Testis (tissue), 3 donors: ENCODE data around the gene TTC33. TPM values are rescaled to one million over a fixed set of nuclear protein-coding genes. Genes with fewer than 3 reads are reported as not detected.

Source experiments
- DNase-seq: peaks from one replicate; pipeline ENCODE4 v3.0.0-alpha.2; 2019
- H3K27ac ChIP-seq, 2 donors: fragments of 200-600 bp; sonication (generic); one replicate each; pipeline ENCODE4 v1.5.1; 2019
- H3K27me3 ChIP-seq: fragments of 200-600 bp; sonication (generic); one replicate; pipeline ENCODE4 v1.5.1; 2019
- H3K36me3 ChIP-seq: fragments of 200-600 bp; sonication (generic); one replicate; pipeline ENCODE4 v1.5.1; 2017; ENCODE audit warnings: low read depth; ENCODE audit errors: missing control alignments
- H3K4me1 ChIP-seq: fragments of 200-600 bp; sonication (generic); one replicate; pipeline ENCODE4 v1.5.1; 2019
- H3K4me3 ChIP-seq, 2 donors: fragments of 200-600 bp; sonication (generic); one replicate each; pipeline ENCODE4 v1.5.1; 2017 to 2019
- H3K9me3 ChIP-seq: fragments of 200-600 bp; sonication (generic); one replicate; pipeline ENCODE4 v1.5.1; 2017
- CTCF ChIP-seq, 3 experiments: fragments of 450-650 bp in 2 of 3; fragments of 200-600 bp in 1 of 3; sonication (generic) in 1 of 3; IDR thresholded peaks; one replicate each; pipeline ENCODE4 v1.5.1; 2016 to 2019; ENCODE audit warnings: antibody characterized with exemption in 3 of 3, mild to moderate bottlenecking in 2 of 3, moderate library complexity in 1 of 3
- POLR2A ChIP-seq: fragments of 450-650 bp; IDR thresholded peaks from one replicate; pipeline ENCODE4 v1.6.1; 2017; ENCODE audit warnings: antibody characterized with exemption, mild to moderate bottlenecking, moderate library complexity
- WGBS, 2 donors: methylation state at CpG; one replicate each; pipeline ENCODE4 v1.1.5; 2018; 5-methylcytosine and 5-hydroxymethylcytosine counted together
- intact Hi-C: fragments of 100-400 bp; cut with DNase I; formaldehyde crosslinking; loops from one replicate; pipeline ENCODE4 v1.15.1; 2023; ENCODE audit warnings: low total_unique reads
- polyA plus RNA-seq: library from polyadenylated mRNA; stranded (reverse); fragments of 350-450 nt; fragmentation: Illumina TruSeq; extraction: RNeasy Lipid Tissue Mini Kit (QIAGEN cat#74804); gene quantifications from one replicate; pipeline ENCODE4 v1.2.3, GENCODE V29; 2014; ENCODE audit warnings: low read depth, low replicate concordance; ENCODE audit not compliant: insufficient read depth
- total RNA-seq, 2 donors: library from RNA; depleted of rRNA; stranded (reverse); fragments of >200 nt; gene quantifications; one replicate each; pipeline ENCODE4 v1.2.3, GENCODE V29; 2016

TTC33 gene
- total and polyA plus RNA-seq, 3 donors from 2014 or later: 14.7 to 16.5 (median 15.2) TPM

- no peaks in the 10 kb centered on the region for H3K9me3 ChIP-seq
- no peak overlapping the region for H3K27ac ChIP-seq
- DNase-seq: no peak
- no peaks in the 10 kb centered on the region for H3K27me3 ChIP-seq
- no peak for TF ChIP-seq POLR2A
- TF ChIP-seq CTCF (IDR thresholded peaks at IDR 0.05): no peak
- no peak overlapping the region for H3K4me3 ChIP-seq
- H3K4me1 ChIP-seq: no peaks in the 10 kb centered on the region
- WGBS, 2 donors: 81 to 89% methylated on average over 3 of the region's 3 CpGs
- intact Hi-C loops: no loop called here
- H3K36me3 ChIP-seq: no peaks in the 10 kb centered on the region
Observed at GRCh38 chr5:40521108-40521785, 234.5 kb downstream of the TTC33 start.

- WGBS, 2 donors: 85 to 88% methylated on average over 4 of the region's 4 CpGs
- H3K4me1 ChIP-seq: no peaks in the 10 kb centered on the region
- TF ChIP-seq CTCF (IDR thresholded peaks at IDR 0.05) (no peak), POLR2A (no peak)
- no peaks in the 10 kb centered on the region for H3K9me3 ChIP-seq
- no peaks in the 10 kb centered on the region for H3K36me3 ChIP-seq
- intact Hi-C loops: no loop called here
- no peaks in the 10 kb centered on the region for H3K27me3 ChIP-seq
- no peak overlapping the region for H3K4me3 ChIP-seq
- no peak overlapping the region for H3K27ac ChIP-seq
- DNase-seq: no peak
Observed at GRCh38 chr5:40518485-40518917, 237.3 kb downstream of the TTC33 start.

- H3K4me3 ChIP-seq: no peak overlapping the region
- H3K27me3 ChIP-seq: no peaks in the 10 kb centered on the region
- H3K4me1 ChIP-seq: no peaks in the 10 kb centered on the region
- no peak overlapping the region for H3K27ac ChIP-seq
- no peak for DNase-seq
- no peaks in the 10 kb centered on the region for H3K9me3 ChIP-seq
- TF ChIP-seq CTCF (IDR thresholded peaks at IDR 0.05) (no peak), POLR2A (no peak)
- H3K36me3 ChIP-seq: no peaks in the 10 kb centered on the region
- intact Hi-C loops: no loop called here
- WGBS, 2 donors: 79 to 80% methylated on average over 4 of the region's 4 CpGs
Observed at GRCh38 chr5:40515476-40515875, 240.3 kb downstream of the TTC33 start.

GRCh38 chr5:40514976-40515375 lies 240.8 kb downstream of the TTC33 start:
- Histone ChIP-seq H3K9me3 (no peaks in the 10 kb centered on the region), H3K4me3 (no peak overlapping the region), H3K4me1 (no peaks in the 10 kb centered on the region), H3K27me3 (no peaks in the 10 kb centered on the region), H3K27ac (no peak overlapping the region), H3K36me3 (no peaks in the 10 kb centered on the region)
- DNase-seq: no peak
- 61 to 66% methylated on average over 5 of the region's 5 CpGs for WGBS, 2 donors
- TF ChIP-seq POLR2A (no peak), CTCF (IDR thresholded peaks at IDR 0.05) (no peak)
- intact Hi-C loops: no loop called here

- no peak overlapping the region for H3K27ac ChIP-seq
- DNase-seq: no peak
- intact Hi-C loops: no loop called here
- no peaks in the 10 kb centered on the region for H3K36me3 ChIP-seq
- no peak overlapping the region for H3K4me3 ChIP-seq
- no peaks in the 10 kb centered on the region for H3K9me3 ChIP-seq
- 79 to 83% methylated on average over 1 of the region's 1 CpG for WGBS, 2 donors
- no peaks in the 10 kb centered on the region for H3K27me3 ChIP-seq
- no peak for TF ChIP-seq POLR2A
- TF ChIP-seq CTCF (IDR thresholded peaks at IDR 0.05): no peak
- H3K4me1 ChIP-seq: no peaks in the 10 kb centered on the region
Observed at GRCh38 chr5:40511801-40512200, 244.0 kb downstream of the TTC33 start.
